NK-92 treated with Interleukin-12 subunit alpha and Interleukin-12 subunit beta, amount 100 ng/mL, for 24 hours (cell line): ENCODE data around the gene RAET1E.
"Not testable (repeated sequence)": the region's sequence is repeated elsewhere in the genome, so short reads cannot be mapped to it uniquely, and the experiment has no call there.

Source experiments
- DNase-seq: peaks from one replicate; lab custom pipeline; 2025; lab: John Stamatoyannopoulos, UW

RAET1E gene

DNA sequence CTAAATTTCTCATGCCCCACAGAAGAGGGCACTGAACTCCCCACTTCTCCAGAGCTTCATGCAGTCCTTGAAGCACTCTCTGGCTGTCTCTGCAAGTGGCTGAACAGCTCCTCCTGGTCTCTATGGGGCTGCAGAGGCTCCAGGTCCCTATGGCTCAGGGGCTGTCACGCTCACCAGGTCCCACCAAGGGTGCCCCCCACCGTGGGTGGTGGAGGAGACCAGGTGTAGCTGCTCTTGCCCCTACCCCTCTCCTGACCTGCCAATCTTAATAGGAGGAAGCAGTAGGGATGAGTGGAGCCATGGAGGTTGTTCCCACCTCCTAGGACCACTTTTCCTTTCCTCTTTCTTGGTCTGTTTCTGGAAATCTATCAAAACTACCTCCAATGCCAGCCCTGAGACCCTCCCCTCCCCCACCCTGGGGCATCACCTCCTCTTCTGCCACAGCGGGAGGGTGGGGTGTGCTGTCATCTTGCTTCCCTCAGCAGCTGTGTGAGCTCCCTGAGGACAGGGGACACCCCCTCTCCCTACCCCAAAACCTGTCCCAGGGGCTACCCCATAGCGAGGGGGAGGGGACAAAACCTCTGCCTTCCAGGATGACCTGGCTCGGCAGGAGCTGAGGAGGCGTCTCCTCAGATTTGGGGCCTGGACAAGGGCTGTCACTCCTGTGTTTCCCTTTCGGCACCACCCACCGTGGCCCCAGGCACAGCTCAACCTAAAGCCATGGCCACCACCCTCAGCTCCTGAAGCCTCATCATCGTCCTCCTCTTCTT is 12.0 kb upstream of the RAET1E start:
- DNase-seq: no peak

DNA sequence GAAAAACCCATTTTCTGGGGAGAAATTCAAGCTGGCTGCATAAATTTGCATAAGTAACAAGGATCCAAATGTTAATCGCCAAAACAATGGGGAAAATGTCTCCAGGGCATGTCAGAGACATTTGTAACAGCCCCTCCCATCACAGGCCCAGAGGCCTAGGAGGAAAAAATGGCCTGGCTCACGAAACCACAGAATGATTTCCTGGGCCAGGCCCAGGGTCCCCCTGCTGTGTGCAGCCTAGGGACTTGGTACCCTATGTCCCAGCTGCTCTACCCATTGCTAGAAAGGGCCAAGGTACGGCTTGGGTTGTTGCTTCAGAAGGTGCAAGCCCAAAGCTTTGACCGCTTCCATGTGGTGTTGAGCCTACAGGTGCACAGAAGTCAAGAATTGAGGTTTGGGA is 10.6 kb upstream of the RAET1E start:
- not testable (repeated sequence) for DNase-seq

DNA sequence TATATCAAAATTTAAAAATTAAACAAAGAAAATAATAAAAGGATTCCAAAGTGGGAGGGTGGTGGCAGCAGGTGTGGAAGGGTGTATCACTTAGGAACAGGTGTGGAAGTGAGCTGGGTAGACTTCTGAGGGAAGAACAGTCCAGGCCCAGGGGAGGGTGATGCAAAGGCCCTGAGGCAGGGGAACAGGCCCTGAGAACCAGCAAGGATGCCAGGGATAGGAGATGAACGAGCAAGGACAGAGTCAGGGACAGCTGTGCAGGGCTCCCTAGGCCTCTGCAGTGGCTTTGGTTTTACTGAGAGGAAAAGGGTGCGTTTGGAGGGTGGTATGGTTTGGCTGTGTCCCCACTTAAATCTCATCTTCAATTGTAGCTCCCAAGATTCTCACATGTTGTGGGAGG is 9.4 kb upstream of the RAET1E start:
- no peak for DNase-seq

DNA sequence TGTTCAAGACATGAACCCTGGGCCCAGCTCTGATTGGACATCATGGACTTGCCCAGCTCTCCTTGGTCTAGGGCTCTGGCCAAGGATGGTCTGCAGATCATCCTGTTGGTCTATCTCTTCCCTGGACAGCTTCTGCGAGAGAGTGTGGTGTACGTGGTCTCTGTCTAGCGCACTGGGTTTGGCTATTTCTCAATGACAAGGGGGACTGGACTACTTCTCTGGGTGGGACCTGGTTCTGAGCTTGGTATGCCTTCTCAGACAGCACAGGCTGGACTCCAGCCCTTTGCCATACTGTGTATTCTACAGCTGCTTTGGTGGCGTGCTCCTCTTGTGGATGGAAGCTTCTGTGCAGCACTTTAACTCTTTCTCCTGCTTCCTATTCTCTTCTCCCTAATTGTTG is 8.5 kb upstream of the RAET1E start:
- no peak for DNase-seq

DNA sequence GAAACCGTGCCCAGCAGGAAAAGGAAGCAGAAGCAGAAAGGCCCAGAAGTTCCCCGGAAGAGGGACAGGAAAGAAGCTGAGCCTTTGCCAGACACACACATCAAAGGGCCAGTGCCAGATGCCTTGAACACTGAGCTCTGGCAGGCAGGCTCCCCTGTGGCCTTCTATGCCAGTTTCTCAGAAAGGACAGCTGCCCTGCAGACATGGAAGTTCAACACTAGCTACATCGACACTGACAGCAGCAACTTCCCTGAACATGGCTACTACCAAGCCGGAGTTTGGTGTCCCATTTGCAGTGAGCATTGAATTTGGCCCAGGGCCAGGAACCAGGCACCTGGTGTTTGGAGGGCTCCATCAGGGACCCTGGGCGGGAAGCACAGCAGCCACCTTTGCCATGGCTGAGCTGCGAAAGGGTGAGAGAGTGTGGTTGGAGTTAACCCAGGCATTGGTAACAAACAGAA is 8.0 kb upstream of the RAET1E start:
- DNase-seq: no peak

DNA sequence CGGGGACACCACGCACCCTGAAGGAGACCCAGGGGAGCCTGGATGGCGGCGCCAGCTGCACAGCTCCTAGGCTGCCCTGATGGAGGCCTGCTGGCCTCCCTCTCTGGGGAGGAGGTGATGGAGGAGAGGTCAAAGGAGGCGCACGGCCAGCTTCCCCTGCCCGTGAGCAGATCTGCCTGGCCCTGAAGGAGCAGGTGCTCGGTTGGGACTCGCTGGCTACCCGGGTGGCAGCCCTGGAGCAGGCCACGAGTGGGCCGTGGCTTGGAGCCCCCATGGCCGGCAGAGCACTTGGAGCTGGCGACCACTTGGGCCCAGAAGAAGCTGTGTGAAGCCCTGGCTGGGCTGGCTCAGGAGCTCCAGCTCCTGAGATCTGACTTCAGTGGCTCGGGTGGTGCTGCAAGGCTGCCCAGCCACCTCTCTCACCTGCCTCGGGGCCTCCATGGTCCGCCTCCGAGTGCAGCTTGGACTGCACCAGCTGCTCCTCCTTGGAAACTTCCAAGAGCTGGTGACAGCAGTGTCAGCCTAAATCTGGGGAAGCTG is 7.5 kb upstream of the RAET1E start:
- DNase-seq: no peak

DNA sequence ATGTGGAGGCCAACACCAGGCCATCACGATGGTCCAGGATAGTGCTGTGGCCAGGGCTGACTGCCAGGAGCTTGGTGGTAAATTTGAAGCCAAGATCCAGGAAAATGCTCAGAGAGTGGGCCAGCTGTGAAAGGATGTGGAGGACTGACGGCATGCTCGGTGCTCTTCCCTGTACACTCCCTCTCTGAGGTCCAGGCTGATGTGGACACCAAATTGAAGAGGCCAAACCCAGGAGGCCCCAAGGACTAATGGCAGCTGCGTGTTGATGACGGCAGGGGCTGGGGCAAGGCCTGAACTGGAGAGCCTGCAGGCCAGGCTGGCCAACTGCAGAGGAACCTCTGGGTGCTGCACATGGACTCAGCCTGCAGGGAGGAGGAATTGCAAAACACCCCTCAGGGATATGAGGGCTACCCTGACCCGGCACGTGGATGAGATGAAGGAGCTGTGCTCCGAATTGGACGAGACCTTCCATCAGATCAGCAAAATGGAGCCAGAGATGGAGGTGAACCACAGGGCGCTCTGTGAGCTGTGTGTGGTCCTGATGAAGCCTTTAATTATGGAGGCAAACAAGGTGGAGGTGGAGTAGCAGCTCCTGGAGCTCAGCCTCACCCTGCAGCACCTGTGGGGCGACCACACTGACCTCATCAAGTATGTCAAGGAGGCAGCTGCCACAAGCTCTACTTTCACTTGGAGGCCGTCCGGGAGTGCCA is 6.9 kb upstream of the RAET1E start:
- DNase-seq: no peak

DNA sequence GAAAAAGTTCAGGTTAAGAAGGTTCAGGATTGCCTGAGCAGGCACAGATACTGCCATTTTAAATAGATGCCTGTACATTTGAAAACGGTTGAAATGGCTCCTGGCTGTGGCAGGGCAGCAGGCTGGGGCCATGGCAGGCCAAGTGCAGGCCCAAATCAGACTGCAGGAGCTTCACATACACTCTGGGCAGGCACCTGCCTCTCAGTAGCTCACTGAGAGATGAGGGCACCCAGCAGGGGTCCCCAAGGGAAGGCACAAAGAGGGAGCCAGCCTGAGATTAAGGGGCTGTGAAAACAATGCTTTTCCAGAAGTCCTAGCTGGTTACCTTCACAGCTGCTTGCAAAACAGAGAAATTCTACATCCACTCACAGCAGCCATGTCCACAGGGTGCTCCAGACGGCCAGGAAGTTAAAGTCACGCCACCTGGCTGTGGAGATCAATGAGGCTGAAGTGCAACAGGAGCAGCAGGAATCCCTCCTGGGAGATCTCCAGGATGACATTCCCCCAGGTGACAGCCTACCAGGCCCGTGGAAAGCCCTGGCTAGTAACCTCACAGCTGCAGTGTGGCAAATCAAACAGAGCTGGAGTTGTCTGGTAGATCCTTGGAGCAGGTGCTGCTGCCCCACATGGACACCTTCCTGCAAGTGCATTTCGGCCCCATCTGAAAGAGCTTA is 6.2 kb upstream of the RAET1E start:
- no peak for DNase-seq

DNA sequence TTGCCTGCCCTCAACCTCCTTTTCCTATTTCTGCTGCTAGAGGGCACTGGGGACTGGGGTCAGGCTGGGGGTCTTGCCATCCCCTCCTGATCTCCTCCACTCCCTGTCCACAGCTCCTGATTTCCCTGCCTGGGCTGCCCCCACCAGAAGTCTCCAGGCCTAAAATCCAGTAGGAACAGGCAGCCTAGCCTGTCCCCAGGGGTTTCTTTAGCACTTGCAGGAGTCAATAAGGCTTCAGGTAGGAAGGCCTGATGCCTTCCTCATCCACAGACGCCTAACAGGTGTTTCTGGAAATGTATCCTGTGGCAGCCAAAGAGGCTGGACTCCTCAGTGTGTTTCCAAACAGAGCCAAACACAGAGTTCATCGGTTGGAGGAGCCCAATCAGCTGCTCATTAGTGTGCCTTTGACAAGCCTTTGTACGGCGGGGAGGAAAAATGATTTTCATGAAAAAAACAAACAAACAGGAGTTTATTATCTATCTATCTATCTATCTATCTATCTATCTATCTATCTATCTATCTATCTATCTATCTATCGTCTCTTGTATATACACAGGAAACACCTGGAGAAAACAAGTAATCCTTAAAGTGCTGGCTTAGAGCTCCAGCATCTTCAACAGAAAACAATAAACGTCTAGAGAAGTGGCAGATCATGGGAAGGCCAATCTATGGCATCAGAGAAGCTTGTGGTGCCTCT is 3.7 kb upstream of the RAET1E start:
- DNase-seq: no peak

DNA sequence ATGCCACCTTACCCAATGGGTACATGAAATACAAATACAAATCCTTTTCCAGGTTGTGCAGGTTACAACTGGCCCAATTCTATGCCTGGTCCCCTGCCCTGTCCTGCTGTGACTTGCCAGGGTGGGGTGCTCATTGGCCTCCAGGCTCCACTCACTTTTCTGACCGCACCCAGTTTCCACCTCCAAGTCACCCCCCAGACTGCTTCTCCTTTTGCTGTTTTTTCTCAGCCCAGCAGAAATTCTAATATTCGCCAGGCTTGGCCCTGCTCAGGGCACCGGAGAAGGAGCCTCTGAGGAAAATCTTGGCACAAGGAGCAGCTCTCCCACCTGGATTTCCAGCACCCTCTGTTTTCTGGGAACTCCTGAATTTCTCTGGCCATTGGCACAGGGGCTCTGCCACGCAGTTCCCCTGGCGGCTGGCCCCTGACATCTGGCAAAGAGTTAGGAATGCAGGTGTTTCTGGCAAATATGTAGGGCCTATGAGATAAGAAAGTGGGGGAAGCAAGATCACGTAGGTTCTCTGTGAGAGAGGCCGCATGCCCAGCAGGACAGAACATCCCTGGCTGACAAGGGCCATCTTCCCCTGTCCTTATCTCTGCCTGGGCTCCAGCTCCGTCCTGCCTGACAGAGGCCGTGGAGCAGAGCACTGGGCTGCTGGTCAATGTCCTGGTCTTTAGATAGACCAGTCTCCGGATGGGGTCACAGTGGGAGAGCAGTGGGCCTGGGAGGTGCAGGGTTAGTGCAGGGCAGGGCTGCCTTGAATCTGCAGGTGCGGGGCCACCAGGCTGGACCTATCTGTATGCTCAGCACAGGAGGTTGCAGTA is 2.9 kb upstream of the RAET1E start:
- DNase-seq: no peak

DNA sequence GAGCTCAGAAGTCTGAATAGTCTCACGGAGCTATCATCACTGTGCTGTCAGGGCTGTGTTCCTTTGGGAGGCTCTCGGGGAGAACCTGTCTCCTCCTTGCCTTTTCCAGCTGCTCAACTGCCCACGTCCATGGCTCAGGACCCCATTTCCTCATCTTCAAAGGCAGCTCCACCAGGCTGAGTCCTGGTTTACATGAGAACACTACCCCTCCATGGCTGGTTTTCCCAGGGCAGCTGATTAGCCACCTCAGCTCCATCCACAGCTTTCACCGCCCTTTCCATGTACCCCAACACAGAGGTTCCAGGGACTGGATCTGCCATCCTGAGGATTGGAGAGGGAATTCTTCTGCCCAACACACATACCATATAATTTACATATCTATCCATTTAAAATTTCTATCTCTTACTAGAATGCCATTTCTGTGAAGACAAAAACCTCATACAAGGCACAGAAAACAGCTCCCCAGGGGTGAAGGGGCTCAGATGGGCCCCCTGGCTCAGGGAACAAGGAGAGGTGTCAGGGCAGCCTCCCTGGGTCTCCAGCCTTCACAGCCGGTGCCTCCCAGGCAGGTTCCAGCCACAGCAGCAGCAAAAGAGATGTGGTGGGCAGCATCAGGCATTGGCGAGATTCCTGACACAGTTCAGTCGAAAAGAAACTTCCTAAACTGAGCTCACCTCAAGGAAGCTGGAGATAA is 2.2 kb upstream of the RAET1E start:
- DNase-seq: no peak

DNA sequence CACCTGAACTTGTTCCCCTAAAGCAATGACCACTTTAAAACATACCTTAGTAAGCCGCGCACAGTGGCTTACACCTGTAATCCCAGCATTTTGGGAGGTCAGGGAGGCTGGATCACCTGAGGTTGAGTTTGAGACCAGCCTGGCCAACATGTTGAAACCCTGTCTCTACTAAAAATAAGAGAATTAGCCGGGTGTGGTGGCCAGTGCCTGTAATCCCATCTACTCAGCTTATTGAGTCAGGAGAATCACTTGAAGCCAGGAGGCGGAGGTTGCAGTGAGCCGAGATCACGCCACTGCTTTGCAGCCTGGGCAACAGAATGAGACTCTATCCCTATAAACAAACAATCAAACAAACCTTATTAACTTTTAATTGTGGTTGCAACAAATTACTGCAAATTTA is 1.6 kb upstream of the RAET1E start:
- no peak for DNase-seq

DNA sequence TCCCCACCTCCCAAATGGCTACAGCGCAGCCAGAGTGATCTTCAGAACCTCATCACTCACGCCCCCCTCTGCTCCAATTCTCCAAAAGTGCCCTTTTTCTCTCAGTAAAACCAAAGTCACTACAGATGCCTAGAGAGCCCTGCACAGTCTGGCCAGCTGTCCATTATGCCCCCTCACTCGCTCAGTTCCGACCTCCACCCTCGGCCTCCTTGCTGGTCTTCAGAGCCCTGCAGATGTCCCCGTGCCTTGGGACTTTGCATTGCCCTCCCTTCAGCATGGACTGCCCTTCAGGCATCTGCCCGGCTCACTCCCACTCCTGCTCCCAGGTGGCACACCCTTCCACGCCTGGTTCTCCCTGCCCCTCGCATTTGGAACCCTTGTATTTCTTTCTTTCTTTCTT is 1.1 kb upstream of the RAET1E start:
- DNase-seq: no peak

DNA sequence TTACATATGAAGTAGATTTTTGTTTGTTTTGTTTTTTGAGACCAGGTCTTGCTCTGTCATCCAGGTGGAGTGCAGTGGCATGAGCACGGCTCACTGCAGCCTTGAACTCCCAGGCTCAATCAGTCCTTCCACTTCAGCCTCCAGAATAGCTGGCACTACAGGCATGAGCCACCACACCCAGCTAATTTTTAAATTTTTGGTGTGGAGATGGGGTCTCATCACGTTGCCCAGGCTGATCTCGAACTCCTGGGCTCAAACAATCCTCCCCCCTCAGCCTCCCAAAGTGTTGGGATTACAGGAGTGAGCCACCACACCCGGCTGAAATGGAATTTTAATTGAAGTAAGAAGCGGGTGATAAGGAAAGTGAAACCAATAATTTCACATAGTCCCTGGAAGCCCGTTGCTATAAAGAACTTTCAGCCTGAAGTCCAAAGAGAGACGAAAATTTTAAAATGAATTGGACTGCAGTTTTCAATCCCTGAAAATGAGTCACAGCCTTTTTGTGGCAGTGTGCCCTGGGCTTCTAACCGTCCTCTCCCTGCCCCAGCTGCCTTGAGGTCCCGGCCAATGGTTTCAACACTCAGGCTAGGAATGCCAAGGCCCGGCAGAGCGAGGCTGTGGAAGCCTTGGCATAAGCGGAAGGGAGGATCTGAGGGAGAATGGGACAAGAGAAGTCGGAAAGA is 757 bp downstream of the RAET1E start:
- DNase-seq: no peak

DNA sequence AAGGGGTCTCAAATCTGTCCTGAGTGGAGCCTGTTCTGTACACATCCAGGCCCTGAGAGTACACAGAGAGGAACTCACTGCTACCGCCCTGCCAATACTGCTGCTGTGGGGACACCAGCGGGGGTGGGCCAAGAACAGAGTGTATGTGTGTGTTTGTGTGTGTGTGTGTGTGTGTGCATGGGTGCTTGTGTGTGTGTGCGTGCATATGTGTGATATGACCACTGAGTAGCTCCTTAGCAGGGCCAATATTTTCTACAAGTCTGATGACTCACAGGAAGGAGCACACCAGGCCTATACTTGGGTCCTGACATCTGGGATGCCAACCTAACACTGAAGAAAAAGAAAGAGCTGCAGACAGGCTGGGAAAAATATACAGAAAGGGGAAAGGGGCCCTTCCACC is 1.4 kb downstream of the RAET1E start:
- DNase-seq: peak; percentile 15

DNA sequence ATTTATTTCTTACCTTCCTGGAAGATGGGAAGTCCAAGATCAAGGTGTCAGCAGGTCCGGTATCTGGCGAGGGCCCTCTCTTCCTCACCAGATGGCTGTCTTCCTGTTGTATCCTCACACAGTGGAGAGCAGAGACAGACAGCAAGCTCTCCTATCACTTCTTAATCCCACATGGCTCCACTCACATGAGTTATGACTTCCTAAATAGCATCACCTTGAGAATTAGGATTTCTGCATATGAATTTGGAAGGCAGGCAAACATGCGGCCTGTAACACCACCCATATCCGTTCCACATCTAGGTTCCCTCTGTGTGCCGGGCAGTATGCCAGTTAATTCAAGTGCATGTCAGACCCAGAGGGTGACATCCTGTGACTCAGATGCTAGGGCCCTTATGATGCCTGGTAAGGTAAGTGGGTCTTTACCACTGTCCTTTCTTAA is 2.1 kb downstream of the RAET1E start:
- no peak for DNase-seq

DNA sequence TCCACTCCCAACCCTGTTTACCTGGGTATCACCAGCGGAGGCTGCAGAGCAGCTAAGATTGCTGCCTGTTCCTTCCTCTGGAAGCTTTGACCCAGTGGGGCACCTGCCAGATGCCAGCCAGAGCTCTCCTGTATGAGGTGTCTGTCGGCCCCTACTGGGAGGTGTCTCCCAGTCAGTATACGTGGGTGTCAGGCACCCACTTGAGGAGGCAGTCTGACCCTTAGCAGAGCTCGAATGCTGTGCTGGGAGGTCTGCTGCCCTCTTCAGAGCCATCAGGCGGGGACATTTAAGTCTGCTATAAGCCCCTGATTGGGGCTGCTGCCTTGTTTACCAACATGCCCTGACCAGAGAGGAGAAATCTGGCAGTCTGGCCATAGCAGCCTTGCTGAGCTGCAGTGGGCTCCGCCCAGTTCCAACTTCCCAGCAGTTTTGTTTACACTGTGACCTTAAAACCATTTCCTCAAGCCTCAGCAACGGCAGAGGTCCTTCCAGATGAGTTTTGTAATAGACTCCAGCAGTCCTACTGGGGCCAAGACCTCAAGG is 2.8 kb downstream of the RAET1E start:
- no peak for DNase-seq

DNA sequence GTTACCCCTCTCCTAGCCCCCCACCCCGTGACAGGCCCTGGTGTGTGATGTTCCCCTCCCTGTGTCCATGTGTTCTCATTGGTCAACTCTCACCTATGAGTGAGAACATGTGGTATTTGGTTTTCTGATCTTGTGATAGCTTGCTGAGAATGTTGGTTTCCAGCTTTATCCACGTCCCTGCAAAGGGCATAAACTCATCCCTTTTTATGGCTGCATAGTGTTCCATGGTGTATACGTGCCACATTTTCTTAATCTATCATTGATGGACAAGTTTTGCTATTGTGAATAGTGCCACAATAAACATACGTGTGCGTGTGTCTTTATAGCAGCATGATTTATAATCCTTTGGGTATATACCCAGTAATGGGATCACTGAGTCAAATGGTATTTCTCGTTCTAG is 6.0 kb downstream of the RAET1E start:
- DNase-seq: not testable (repeated sequence)

DNA sequence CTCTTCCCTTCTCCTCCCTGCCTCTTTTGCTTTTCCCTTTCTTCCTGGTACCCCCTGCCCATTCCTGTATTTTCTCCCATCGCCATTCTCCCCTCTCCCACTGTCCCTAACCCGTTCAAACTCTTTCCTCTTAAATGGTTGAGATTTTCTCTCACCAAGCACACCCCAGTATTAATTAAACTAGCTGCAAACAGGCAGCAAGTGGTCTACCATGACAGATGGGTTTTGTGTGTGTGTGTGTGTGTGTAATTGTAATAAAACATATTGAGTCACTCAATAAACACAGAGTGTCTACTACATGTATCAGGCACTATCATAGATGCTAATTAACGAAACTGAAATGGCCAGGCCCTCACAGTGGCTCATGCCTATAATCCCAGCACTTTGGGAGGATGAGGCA is 6.7 kb downstream of the RAET1E start:
- no peak for DNase-seq

DNA sequence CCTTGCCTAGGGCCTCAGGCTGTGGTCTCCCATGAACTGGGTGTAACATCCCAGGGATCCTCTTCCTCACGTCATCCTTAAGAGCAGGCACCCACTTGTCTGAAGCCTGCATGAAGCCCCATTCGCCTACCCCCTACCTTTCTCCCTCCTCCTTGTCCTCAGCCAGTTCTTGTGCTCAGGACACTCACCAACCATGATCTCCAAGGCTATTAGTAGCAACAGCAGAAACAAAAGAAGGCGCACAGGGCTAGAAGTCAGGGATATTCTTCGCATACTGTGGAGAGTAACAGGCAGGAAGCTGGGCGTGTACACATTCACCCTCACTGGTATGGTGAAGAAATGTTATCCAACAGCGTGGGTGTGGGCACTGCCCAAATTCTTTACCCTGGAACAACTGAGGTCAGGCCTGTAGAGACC is 7.3 kb downstream of the RAET1E start:
- no peak for DNase-seq
